ENCODE results near the gene CMTM4.

Gene CMTM4

GRCh38 chr16:66590322-66590721 lies 106.2 kb downstream of the CMTM4 start:
- Histone ChIP-seq H3K9me3 (ENCODE audit: insufficient read depth, low read depth, low read length) (no peaks in the 10 kb centered on the region), H3K27me3 (ENCODE audit: insufficient read depth, low read length, poor library complexity, severe bottlenecking) (no peaks in the 10 kb centered on the region), H3K79me2 (ENCODE audit: insufficient read depth, low read length) (no peaks in the 10 kb centered on the region), H3K4me3 (ENCODE audit: low read length, poor library complexity, severe bottlenecking) (no peak overlapping the region), H3K4me2 (ENCODE audit: low read depth, low read length, poor library complexity, severe bottlenecking) (no peak overlapping the region), H3K9me2 (replicated peaks; ENCODE audit: low read depth, low read length) (no peaks in the 10 kb centered on the region), H2AFZ (ENCODE audit: low read length) (no peak overlapping the region), H3K36me3 (ENCODE audit: insufficient read depth, low read length) (no peaks in the 10 kb centered on the region), H3K9ac (ENCODE audit: low read depth, low read length, poor library complexity, severe bottlenecking) (no peak overlapping the region), H4K20me1 (ENCODE audit: insufficient read depth, low read length, poor library complexity, severe bottlenecking) (no peaks in the 10 kb centered on the region), H3K4me1 (ENCODE audit: insufficient read depth, low read length, poor library complexity, severe bottlenecking) (peaks cover 16% of the 10 kb centered on the region), H3F3A (ENCODE audit: low read depth) (no peaks in the 10 kb centered on the region)
- TF ChIP-seq CTCF (conservative IDR thresholded peaks at IDR 0.05; ENCODE audit: low read length), result no peak
- TF ChIP-seq EZH2phosphoT487 (IDR thresholded peaks at IDR 0.05; ENCODE audit: borderline replicate concordance), result no peak

- H3K27me3 ChIP-seq (ENCODE audit: insufficient read depth, low read length, poor library complexity, severe bottlenecking), result no peaks in the 10 kb centered on the region
- TF ChIP-seq EZH2phosphoT487 (IDR thresholded peaks at IDR 0.05; ENCODE audit: borderline replicate concordance) (no peak), CTCF (conservative IDR thresholded peaks at IDR 0.05; ENCODE audit: low read length) (peak; percentile 99)
- H3K79me2 ChIP-seq (ENCODE audit: insufficient read depth, low read length), result no peaks in the 10 kb centered on the region
- H3K4me1 ChIP-seq (ENCODE audit: insufficient read depth, low read length, poor library complexity, severe bottlenecking), result peaks cover 16% of the 10 kb centered on the region
- H3K36me3 ChIP-seq (ENCODE audit: insufficient read depth, low read length), result no peaks in the 10 kb centered on the region
- no peak overlapping the region for H2AFZ ChIP-seq (ENCODE audit: low read length)
- H3K9ac ChIP-seq (ENCODE audit: low read depth, low read length, poor library complexity, severe bottlenecking), result no peak overlapping the region
- H4K20me1 ChIP-seq (ENCODE audit: insufficient read depth, low read length, poor library complexity, severe bottlenecking), result no peaks in the 10 kb centered on the region
- H3K9me3 ChIP-seq (ENCODE audit: insufficient read depth, low read depth, low read length), result no peaks in the 10 kb centered on the region
- no peak overlapping the region for H3K4me2 ChIP-seq (ENCODE audit: low read depth, low read length, poor library complexity, severe bottlenecking)
- no peaks in the 10 kb centered on the region for H3K9me2 ChIP-seq (replicated peaks; ENCODE audit: low read depth, low read length)
- H3K4me3 ChIP-seq (ENCODE audit: low read length, poor library complexity, severe bottlenecking), result no peak overlapping the region
- H3F3A ChIP-seq (ENCODE audit: low read depth), result no peaks in the 10 kb centered on the region
Measured at GRCh38 chr16:66588981-66589713, 107.4 kb downstream of the CMTM4 start.

GRCh38 chr16:66587881-66588600 lies 108.5 kb downstream of the CMTM4 start:
- H3K27me3 ChIP-seq (ENCODE audit: insufficient read depth, low read length, poor library complexity, severe bottlenecking), result no peaks in the 10 kb centered on the region
- no peaks in the 10 kb centered on the region for H3F3A ChIP-seq (ENCODE audit: low read depth)
- H3K79me2 ChIP-seq (ENCODE audit: insufficient read depth, low read length), result no peaks in the 10 kb centered on the region
- no peak for TF ChIP-seq EZH2phosphoT487 (IDR thresholded peaks at IDR 0.05; ENCODE audit: borderline replicate concordance)
- no peak for TF ChIP-seq CTCF (conservative IDR thresholded peaks at IDR 0.05; ENCODE audit: low read length)
- no peaks in the 10 kb centered on the region for H3K9me3 ChIP-seq (ENCODE audit: insufficient read depth, low read depth, low read length)
- no peaks in the 10 kb centered on the region for H4K20me1 ChIP-seq (ENCODE audit: insufficient read depth, low read length, poor library complexity, severe bottlenecking)
- H3K9ac ChIP-seq (ENCODE audit: low read depth, low read length, poor library complexity, severe bottlenecking), result peak overlapping the region; percentile 23
- no peaks in the 10 kb centered on the region for H3K9me2 ChIP-seq (replicated peaks; ENCODE audit: low read depth, low read length)
- no peaks in the 10 kb centered on the region for H3K36me3 ChIP-seq (ENCODE audit: insufficient read depth, low read length)
- H3K4me1 ChIP-seq (ENCODE audit: insufficient read depth, low read length, poor library complexity, severe bottlenecking), result peaks cover 16% of the 10 kb centered on the region
- H2AFZ ChIP-seq (ENCODE audit: low read length), result no peak overlapping the region
- H3K4me2 ChIP-seq (ENCODE audit: low read depth, low read length, poor library complexity, severe bottlenecking), result no peak overlapping the region
- H3K4me3 ChIP-seq (ENCODE audit: low read length, poor library complexity, severe bottlenecking), result no peak overlapping the region
